AG10803 (cell line): ENCODE results near the gene TPGS2.
A peak's percentile ranks its signal among the peaks of the same experiment; 100 is the strongest.

Source experiments
- DNase-seq: peaks from one replicate; pipeline ENCODE4 v3.0.0; 2010; ENCODE audit warnings: low read depth
- H3K4me3 ChIP-seq: 2 replicates; pipeline ENCODE4 v1.5.1; 2011; ENCODE audit warnings: mild to moderate bottlenecking, low read length, control low read depth
- TF ChIP-seq, protein P1 (sequence below): conservative IDR thresholded peaks from 2 replicates; pipeline ENCODE4 v1.5.1; 2011; ENCODE audit warnings: mild to moderate bottlenecking, low read length, control low read depth, inconsistent platforms

TPGS2 gene

DNA sequence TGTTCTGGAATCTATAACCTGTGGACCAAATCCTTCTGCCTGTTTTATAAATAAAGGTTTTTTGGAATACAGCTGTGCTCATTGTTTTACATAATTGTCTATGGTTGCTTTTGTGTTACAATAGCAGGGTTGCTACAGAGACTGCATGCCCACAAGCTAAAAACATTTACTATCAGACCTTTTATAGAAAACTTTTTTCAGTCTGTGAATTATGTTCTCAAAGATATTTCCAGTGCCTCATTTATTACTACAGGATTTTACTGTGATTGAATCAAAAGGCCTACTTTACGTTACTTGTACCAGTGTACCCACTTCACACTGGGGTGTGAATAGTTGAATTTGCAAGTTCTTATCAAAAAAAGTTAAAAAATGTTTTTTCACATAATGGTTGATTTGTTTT is 7.1 kb upstream of the TPGS2 start:
- no peak overlapping the region for H3K4me3 ChIP-seq
- TF ChIP-seq, protein P1, sequence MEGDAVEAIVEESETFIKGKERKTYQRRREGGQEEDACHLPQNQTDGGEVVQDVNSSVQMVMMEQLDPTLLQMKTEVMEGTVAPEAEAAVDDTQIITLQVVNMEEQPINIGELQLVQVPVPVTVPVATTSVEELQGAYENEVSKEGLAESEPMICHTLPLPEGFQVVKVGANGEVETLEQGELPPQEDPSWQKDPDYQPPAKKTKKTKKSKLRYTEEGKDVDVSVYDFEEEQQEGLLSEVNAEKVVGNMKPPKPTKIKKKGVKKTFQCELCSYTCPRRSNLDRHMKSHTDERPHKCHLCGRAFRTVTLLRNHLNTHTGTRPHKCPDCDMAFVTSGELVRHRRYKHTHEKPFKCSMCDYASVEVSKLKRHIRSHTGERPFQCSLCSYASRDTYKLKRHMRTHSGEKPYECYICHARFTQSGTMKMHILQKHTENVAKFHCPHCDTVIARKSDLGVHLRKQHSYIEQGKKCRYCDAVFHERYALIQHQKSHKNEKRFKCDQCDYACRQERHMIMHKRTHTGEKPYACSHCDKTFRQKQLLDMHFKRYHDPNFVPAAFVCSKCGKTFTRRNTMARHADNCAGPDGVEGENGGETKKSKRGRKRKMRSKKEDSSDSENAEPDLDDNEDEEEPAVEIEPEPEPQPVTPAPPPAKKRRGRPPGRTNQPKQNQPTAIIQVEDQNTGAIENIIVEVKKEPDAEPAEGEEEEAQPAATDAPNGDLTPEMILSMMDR: no peak
- DNase-seq: no peak

GRCh38 chr18:36833120-36833519 is 4.3 kb upstream of the TPGS2 start:
- no peak for DNase-seq
- H3K4me3 ChIP-seq: no peak overlapping the region
- TF ChIP-seq, protein P1: no peak

DNA sequence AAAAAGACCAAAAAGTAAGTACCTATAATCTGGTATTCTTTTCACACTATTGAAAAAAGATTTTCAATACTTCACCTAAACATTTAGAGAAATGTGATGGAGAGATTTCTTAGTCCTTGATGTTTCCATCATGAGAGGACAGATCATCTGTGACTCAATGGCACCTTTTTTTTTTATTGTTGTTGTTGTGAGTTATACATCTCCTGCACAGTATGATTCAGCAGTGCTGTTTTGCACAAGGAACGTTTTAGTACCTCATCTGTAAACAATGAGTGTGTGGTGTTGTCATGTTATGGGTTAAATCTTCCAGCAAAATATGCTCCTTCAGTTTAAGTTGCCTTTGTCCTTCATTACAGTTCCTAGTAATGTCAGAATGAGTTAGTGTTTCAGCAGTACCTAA is 2.3 kb upstream of the TPGS2 start:
- DNase-seq: peak; percentile 16
- TF ChIP-seq, protein P1: no peak
- no peak overlapping the region for H3K4me3 ChIP-seq

DNA sequence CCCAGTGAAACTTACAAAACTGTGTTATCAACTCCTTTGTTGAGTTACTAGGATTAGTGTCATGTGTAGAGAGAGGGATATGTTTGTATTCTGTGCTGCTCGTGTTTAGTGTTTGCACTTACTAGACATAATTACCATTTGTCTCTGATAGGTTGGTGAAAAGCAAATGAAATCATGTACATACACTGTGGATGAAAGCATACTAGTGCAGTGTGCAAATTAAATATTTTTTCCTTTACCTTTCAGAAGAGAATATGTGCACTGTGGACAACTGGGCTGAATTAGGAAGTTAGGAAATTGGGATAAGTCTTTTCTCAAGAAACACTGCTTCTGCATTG is 1.3 kb upstream of the TPGS2 start:
- DNase-seq: no peak
- H3K4me3 ChIP-seq: peak overlapping the region; percentile 99
- TF ChIP-seq, protein P1: no peak

GRCh38 chr18:36829362-36830157 is 758 bp upstream of the TPGS2 start:
- peak; percentile 25 for DNase-seq
- H3K4me3 ChIP-seq: peak overlapping the region; percentile 99
- TF ChIP-seq, protein P1: no peak

DNA sequence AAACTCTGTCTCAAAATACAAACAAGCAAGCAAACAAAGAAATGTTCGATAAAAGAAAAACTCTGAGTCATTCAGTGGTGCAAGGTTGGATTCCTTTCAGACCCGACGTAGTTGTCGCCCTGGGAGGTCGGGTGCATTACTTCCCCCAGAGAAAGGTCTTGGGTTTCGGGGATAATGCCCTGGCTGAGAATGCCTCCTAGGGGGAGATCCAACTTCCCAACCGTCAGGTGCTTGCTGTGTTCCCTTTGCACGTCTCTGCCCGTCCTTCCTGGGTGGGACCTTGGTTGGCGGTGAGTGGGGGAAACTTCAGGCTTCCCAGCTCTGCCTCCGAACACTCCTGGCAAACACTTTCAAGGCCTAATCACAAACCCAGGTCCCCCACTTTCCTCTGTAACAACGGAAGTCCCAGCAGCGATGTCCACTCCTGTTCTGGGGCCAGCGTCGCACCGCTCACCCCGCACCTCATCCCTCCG is 609 bp downstream of the TPGS2 start:
- H3K4me3 ChIP-seq: peak overlapping the region; percentile 99
- peak; percentile 61 for DNase-seq

GRCh38 chr18:36826556-36826955 is 2.2 kb downstream of the TPGS2 start:
- no peak for DNase-seq
- TF ChIP-seq, protein P1: no peak
- no peak overlapping the region for H3K4me3 ChIP-seq

More for the DNA sequence above, 609 bp downstream of the TPGS2 start:
- TF ChIP-seq, protein P1: no peak
